Activated CD8-positive, alpha-beta memory T cell treated with anti-CD3 and anti-CD28 coated beads, Interleukin-2, amount 50 U/mL, for 1 hour (primary cell): Measurements from ENCODE around the gene MORF4L2.
"Not testable (repeated sequence)": the region's sequence is repeated elsewhere in the genome, so short reads cannot be mapped to it uniquely, and the experiment has no call there.

ENCODE experiments used
- DNase-seq: peaks from one replicate; pipeline ENCODE4 v3.0.0-alpha.2; 2020; ENCODE audit errors: extremely low read depth

Gene MORF4L2

GRCh38 chrX:103678199-103678993 lies 8.1 kb downstream of the MORF4L2 start:
- DNase-seq = no peak

DNA sequence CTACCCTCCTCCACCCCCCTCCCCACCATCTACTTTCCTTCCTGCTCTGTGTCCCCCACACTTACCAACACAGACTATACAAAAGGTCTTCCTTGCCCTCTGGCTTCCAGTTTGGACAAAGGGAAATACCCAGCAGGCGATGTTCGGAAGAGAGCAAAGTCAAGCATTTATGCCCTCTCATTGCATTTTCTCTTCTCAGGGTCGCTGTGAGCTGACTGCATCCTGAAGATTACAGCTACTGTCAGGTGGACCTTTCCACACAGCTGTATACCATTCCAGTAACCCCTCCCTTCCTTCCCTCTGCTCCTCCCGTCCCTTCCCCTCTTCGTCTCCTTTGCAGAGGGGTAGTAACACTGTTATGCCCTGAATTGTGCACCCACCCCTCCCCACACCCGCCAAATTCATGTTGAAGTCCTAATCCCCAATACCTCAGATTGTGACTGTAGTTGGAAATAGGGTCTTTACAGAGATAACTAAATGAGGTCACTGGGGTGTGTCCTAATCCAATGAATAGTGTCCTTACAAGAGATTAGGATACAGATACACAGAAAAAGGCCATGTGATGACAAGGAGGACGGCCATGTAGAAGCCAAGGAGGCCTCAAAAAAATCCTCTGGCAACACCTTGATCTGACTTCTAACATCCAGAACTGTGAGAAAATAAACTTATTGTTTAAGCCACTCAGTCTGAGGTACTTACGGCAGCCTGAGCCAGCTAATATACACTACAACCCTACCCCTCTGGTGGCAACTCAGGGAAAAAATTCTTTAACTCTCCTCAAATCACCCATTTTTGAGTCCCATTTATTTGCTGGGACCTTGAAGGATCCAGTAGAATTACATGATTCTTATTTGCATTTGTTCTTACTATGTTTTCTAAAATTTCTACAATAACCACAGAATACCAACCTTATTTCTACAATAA lies 11.7 kb downstream of the MORF4L2 start:
- DNase-seq = no peak

DNA sequence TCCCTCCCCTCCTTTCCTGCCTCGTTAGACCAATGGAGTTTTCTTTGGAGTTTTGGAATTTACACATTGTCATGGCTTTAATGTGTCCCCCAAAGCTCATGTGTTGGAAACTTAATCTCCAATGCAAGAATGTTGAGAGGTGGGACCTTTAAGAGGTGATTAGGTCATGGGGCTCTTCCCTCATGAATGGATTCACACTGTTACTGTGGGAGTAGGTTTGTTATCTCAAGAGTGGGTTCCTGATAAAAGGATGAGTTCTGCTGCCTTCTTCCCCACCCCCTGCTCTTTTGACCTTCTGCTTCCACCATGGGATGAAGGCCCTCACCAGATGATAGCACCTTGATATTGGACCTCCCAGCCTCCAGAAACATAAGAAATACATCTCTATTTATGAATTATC lies 16.8 kb downstream of the MORF4L2 start:
- DNase-seq = no peak

DNA sequence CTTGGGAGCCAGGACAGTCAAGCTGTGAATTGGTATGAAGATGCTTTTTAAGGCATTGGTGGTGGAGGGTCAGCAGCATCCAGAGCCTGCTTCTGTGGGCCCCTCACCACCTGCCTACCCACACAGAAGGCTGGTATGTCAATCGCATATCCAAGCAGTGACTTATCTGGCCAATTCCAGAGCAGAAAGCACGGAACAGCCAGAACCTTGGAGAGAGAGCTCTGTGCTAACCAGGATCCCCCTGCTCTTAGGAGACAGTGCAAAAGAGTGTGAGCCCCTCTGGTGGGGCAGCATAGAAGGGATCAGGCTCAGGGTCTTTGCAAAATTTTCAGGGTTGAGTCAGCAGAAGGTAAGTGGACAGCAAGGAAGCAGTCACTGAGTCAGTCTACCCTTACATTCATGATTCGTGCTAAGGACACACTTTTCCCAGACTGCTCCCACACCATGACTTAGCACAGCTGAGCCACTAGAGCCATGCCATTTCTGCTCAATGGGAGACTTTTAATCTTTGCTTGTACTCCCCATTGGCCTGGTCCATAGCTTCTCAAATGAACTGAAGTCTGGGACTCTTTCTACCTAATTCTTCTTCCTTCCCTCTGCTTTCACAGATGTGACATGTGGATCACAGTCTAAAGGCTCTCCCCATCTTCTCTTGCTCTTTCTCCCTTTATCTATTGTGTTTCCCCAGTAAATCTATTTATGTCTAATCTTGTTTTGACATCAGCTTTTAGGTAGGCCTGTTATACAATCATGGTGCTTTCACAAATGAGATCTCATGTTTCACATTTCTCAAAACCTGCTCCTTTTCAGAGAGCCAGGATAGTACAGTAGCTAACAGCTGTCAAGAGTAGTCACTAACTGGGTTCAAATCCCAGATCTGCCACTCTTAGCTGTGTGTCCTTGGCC lies 20.0 kb downstream of the MORF4L2 start:
- DNase-seq = no peak

DNA sequence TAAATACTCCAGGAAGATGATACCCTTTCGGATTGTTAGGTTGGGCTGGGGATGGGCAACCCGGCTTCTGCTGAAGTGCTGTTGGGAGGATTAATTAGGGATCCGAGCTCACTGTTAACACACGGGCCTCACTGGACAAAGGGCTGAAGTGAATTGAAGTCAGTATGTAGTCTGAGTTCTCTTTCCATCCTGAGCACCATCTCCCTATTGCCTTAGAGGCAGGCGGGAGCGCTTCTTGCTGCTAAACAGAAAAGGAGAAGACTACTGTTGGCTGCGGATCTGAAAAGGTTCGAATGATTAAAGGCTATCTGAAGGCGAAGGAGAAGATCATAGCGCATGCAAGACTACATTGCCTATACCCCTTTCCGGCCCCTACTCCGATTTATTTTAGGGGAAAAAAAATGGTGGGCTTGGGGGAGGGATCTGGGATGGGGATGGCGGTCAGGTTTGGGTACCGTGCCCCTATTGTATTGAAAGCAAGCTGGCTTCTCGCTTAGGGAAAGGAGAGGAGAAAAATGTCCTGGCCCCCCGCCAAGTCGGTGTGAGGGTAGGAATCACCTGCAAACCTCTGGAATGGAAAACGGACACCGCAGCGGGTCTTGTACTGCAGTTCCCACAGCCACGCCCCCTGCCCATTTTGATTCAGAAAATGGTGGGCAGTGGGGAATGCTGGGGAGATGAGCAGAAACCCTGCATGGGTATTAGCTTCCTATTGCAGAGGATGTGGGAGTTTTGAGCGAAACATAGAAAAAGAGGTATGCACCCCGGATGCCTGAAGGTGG lies 22.3 kb downstream of the MORF4L2 start:
- DNase-seq = no peak

DNA sequence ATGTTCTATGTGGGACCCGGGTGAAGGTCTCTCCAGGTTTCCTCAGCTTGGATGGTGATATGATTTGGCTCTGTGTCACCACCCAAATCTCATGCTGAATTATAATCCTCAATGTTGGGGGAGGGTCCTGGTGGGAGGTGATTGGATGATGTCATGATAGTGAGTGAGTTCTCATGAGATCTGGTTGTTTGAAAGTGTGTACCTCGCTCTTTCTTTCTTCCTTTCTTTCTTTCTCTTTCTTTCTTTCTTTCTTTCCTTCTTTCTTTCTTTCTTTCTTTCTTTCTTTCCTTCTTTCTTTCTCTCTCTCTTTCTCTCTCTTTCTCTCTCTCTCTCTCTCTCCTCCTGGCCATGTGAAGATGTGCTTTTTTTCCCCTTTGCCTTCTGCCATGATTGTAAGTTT lies 27.0 kb downstream of the MORF4L2 start:
- not testable (repeated sequence) for DNase-seq

- DNase-seq = no peak
Observed at GRCh38 chrX:103658681-103659433, 27.6 kb downstream of the MORF4L2 start.

- DNase-seq = not testable (repeated sequence)
Observed at GRCh38 chrX:103657066-103657465, 29.4 kb downstream of the MORF4L2 start.

GRCh38 chrX:103656617-103657016 lies 29.9 kb downstream of the MORF4L2 start:
- no peak for DNase-seq

DNA sequence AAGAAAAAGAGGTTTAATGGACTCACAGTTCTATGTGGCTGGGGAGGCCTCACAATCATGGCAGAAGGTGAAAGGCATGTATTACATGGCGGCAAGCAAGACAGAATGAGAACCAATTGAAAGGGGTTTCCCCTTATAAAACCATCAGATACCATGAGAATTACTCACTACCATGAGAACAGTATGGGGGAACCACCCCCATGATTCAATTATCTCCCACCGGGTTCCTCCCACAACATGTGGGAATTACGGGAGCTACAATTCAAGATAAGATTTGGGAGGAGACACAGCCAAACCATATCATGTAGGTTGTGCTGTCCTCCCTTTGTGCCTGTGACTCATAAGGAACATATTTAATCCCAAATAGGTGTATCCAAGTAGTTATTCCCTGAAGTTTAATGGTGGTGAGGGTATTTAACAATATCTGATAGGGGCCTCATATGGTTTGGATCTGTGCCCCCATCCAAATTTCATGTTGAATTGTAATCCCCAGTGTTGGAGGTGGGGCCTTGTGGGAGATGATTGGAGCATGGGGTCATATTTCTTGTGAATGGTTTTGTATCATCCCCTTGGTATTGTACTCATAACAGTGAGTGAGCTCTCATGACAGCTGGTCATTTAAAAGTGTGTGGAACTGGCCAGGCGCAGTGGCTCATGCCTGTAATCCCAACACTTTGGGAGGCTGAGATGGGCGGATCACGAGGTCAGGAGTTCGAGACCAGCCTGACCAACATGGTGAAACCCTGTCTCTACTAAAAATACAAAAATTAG lies 31.1 kb downstream of the MORF4L2 start:
- not testable (repeated sequence) for DNase-seq

DNA sequence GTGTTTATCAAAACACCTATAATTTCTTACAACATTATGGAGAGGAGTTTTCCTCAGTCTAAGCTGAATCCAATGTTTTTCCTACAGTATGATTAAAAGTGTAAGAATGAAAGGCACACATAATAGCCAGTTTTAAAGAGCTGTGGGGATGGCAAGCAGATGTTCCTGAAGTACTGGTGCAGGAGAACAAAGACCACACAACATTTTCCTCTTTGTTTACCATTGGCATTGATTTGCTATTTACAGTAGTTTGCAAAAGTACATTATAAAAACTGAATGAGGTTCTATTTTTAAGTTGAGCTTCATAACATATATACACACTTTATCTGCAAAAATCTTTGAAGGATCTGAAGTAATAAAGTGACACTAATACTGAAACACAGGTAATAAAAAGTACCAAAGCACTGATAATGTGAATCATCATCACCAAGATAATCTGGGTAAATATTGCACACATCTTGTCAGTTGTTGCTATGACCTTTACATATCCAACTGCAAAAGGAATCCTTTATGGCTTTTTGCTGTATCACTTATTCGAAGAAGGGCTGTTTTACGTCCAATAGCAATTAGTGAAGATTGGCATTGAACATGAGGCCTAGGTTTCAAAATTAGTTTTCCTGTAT lies 35.2 kb downstream of the MORF4L2 start:
- no peak for DNase-seq

DNA sequence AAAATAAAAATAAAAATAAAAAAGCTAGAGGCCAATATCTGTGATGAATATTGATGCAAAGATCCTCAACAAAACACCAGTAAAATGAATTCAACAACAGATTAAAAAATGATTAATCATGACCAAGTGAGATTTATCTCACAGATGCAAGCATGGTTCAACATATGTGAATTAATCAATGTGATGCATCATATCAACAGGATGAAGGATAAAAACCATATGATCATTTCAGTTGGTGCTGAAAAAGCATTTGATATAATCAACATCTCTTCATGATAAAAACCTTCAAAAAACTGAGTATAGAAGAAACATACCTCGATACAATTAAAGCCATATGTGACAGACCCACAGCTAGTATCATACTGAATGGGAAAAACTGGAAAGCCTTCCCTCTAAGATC lies 38.9 kb downstream of the MORF4L2 start:
- DNase-seq = no peak

DNA sequence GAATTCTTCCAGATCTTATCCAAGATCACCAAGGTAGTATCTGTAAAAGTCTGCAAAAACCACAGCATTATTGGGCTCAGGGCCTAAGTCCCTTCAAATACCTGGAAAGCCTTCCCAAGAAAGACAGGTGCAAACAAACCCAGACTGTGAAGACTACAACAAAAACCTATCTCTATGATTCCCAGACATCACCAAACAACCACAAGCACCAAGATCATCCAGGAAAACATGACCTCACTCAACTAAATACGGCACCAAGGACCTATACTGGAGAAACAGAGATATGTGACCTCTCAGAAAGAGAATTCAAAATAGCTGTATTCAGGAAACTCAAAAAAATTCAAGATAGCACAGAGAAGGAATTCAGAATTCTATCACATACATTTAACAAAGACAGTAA lies 42.4 kb downstream of the MORF4L2 start:
- DNase-seq = no peak

- no peak for DNase-seq
Observed at GRCh38 chrX:103640401-103641155, 45.9 kb downstream of the MORF4L2 start.

DNA sequence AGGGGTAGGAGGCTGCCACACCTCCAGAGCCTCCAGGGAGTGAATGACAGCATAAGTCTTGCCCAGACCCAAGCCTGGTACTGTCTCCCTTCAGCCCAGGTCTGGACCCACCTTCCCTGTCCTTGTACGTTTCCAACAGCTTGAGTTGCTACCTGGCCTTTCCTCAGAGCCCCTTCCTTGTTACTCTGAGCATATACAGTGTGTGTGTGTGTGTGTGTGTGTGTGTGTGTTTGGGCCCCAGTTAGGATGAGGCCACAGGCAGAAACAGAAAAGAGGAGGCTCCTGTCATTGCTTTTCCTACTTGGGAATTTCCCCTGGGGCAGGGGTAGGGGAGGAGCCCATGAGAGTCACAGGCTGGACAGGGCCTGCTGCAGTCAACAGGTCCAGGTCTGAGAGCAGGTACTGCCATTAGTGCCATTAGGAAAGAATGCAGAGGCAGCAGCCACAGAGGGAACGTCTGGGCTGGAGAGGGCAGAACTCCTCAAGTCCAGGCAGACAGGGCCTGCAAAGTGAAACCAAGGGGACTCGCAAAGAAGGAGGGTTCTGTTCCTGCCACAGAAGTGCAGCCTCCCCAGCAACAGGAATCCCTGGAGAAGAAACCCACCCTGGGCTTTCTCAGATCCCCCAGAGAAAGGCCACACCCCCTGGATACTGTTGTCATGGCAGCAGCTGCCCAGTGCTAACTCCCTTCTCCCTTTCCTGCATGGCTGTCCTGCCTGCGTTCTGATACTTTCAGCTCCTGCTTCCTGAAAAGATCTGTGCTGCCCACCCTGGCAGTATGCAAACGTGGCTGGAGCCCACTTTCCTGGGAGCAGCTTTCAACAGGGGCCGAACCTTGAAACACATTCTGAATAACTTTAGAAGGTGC lies 47.8 kb downstream of the MORF4L2 start:
- DNase-seq = not testable (repeated sequence)

DNA sequence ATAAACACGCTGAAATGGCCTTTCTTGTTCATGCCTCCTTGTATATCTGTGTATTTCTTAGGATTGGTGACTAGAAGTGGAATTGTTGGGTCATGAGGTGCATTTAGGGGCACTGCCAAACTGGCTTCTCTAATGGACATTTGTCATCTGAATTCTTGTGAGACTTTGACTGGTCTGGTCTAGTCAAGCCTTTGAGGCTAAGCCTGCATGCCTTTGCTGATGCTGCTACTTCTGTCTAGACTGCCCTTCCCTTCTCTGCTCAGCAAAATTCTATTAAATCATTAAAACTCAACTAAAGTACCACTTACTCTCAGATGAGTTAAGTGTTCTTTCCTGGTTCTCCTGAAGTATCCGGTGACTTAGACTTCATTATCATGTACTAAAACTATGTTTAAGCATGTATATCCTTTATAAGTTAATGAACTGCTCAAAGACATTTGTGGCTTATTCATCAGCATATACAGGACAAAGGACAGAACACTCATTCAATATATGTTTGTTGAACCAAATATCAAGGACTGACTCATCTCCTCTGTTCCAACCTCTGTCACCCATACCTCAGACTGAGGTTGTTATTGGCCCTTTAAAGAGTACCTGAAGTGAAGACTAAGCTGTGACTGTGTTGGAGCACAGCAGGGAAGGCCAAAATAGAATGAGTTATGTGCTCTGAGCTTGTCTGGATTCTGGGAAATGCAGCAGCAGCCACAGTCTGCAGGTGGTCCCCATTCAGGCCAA lies 48.7 kb downstream of the MORF4L2 start:
- no peak for DNase-seq

DNA sequence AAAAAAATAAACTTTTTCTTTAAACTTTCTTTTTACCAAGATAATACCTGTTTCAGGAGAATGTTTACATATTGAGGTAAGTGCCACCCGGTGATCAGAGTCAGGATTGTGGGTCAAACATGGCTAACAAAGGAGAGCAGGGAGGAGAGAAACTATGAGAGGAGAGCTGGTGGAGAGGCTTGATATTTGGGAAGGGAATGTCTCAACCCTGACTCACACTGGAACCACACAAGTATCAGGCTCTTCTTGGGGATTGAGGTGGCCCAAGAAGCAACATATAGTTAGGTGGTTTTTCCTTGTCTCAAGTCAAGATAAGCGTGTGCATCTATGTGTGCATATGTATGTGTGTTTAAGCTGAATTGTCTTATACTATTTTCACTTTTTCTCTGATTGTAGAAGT lies 51.1 kb downstream of the MORF4L2 start:
- DNase-seq = no peak
